Transverse colon (tissue), 4 donors: ENCODE results near the gene TM2D1. TPM values are rescaled to one million over a fixed set of nuclear protein-coding genes. Genes with fewer than 3 reads are reported as not detected.
"Not testable (repeated sequence)": the region's sequence is repeated elsewhere in the genome, so short reads cannot be mapped to it uniquely, and the experiment has no call there.

Source experiments
- DNase-seq: peaks from one replicate; pipeline ENCODE4 v3.0.0-alpha.2; 2019
- H3K27ac ChIP-seq, 4 donors: fragments of 200-600 bp; sonication (generic); 2 replicates each; pipeline ENCODE4 v1.5.1; 2016 to 2018; ENCODE audit warnings: inconsistent platforms in 4 of 4
- H3K27me3 ChIP-seq: fragments of 200-600 bp; sonication (generic); 2 replicates; pipeline ENCODE4 v1.5.1; 2017; ENCODE audit warnings: inconsistent platforms
- H3K36me3 ChIP-seq, 4 donors: fragments of 200-600 bp; sonication (generic); 2 replicates each; pipeline ENCODE4 v1.5.1; 2017 to 2019; ENCODE audit warnings: inconsistent platforms in 4 of 4
- H3K4me1 ChIP-seq, 4 donors: fragments of 200-600 bp; sonication (generic); 2 replicates each; pipeline ENCODE4 v1.5.1; 2017 to 2020; ENCODE audit warnings: inconsistent platforms in 4 of 4
- H3K4me3 ChIP-seq, 4 donors: fragments of 200-600 bp; sonication (generic); 1 replicate in 1 of 4; 2 replicates in 3 of 4; pipeline versions ENCODE4 v1.5.1 to v1.6.1; 2017 to 2019; ENCODE audit warnings: inconsistent platforms in 4 of 4
- H3K9me3 ChIP-seq, 2 donors: fragments of 200-600 bp; sonication (generic); 2 replicates each; pipeline ENCODE4 v1.5.1; 2017 to 2019; ENCODE audit warnings: inconsistent platforms in 2 of 2
- CTCF ChIP-seq, 5 experiments: fragments of 200-600 bp in 3 of 5; fragments of 450-650 bp in 2 of 5; sonication (generic) in 3 of 5; IDR thresholded peaks; 1 replicate in 2 of 5; 2 replicates in 3 of 5; pipeline ENCODE4 v1.5.1; 2016 to 2017; ENCODE audit warnings: antibody characterized with exemption in 5 of 5, inconsistent platforms in 3 of 5, mild to moderate bottlenecking in 2 of 5, moderate library complexity in 1 of 5
- EP300 ChIP-seq: sonication (generic); formaldehyde crosslinking; IDR thresholded peaks from one replicate; pipeline ENCODE4 v1.6.1; 2017; ENCODE audit warnings: antibody characterized with exemption, low read depth
- POLR2A ChIP-seq: fragments of 450-650 bp; IDR thresholded peaks from one replicate; pipeline ENCODE4 v1.6.1; 2016; ENCODE audit warnings: antibody characterized with exemption, mild to moderate bottlenecking, moderate library complexity
- POLR2AphosphoS5 ChIP-seq, 3 donors: sonication (generic); formaldehyde crosslinking; IDR thresholded peaks; one replicate each; pipeline ENCODE4 v1.6.1; 2016; ENCODE audit warnings: antibody characterized with exemption in 3 of 3
- WGBS, 2 donors: methylation state at CpG; one replicate each; pipeline ENCODE4 v1.1.5; 2018; ENCODE audit warnings: low coverage in 1 of 2; 5-methylcytosine and 5-hydroxymethylcytosine counted together
- in situ Hi-C, 4 donors: fragments of 200-750 bp; cut with MboI; loops; one replicate each; pipeline versions ENCODE4 v1.15.0 to v1.15.1; 2017; ENCODE audit warnings: low sequenced_read_pairs in 3 of 4, low pct_ligation_motif_present in 1 of 4, low pct_unique_long_range_greater_than_20kb in 1 of 4
- intact Hi-C: fragments of 100-400 bp; cut with DNase I; formaldehyde crosslinking; loops from one replicate; pipeline ENCODE4 v1.15.1; 2023; ENCODE audit warnings: low total_unique reads
- total RNA-seq, 4 donors: library from RNA; depleted of rRNA; stranded (reverse); fragments of >200 nt; gene quantifications; one replicate each; pipeline ENCODE4 v1.1.0, GENCODE V29; 2016

Gene TM2D1
- total RNA-seq, 4 donors from 2014 or later: 4.6 to 92.0 (median 62.6) TPM

GRCh38 chr1:61741711-61742619 is 17.0 kb upstream of the TM2D1 start, which contains the start of gene PATJ:
Gene PATJ (plus strand): TSS chr1:61742480. CDS start chr1:61762893, 20,413 bp downstream.
- in situ Hi-C loops: no loop called here

GRCh38 chr1:61740751-61741700 is 16.1 kb upstream of the TM2D1 start:
- in situ Hi-C loops: no loop called here
- WGBS, 2 donors: 83 to 88% methylated on average over 16 to 19 of the region's 19 CpGs
- TF ChIP-seq POLR2AphosphoS5 (IDR thresholded peaks at IDR 0.05) (no peak), EP300 (no peak), POLR2A (no peak), CTCF (IDR thresholded peaks at IDR 0.05) (no peak)
- intact Hi-C loops: no loop called here
- Histone ChIP-seq H3K9me3 (no peaks in the 10 kb centered on the region), H3K4me1 (peaks cover 0 to 21% (median 10%) of the 10 kb centered on the region in 4 donors), H3K4me3 (peak overlapping the region in 2 of 4 donors; percentile 94 to 97), H3K27me3 (no peaks in the 10 kb centered on the region), H3K27ac (peak overlapping the region; percentile 97 to 98 (median 98)), H3K36me3 (no peaks in the 10 kb centered on the region)
- peak; percentile 22 for DNase-seq

More at GRCh38 chr1:61741711-61742619, 17.0 kb upstream of the TM2D1 start, which contains the start of gene PATJ:
- 5% methylated on average over 11 to 25 of the region's 54 CpGs for WGBS, 2 donors
- Histone ChIP-seq H3K9me3 (no peaks in the 10 kb centered on the region), H3K27ac (peak within 1 kb of the TSS; percentile 97 to 98 (median 98)), H3K4me1 (peaks cover 0 to 25% (median 14%) of the 10 kb centered on the region in 4 donors), H3K27me3 (no peaks in the 10 kb centered on the region), H3K4me3 (peak within 1 kb of the TSS; percentile 94 to 98 (median 98)), H3K36me3 (no peaks in the 10 kb centered on the region)
- intact Hi-C loops: no loop called here
- DNase-seq: peak; percentile 88
- TF ChIP-seq POLR2AphosphoS5 (IDR thresholded peaks at IDR 0.05): peak in 2 of 3 donors; percentile 82 to 90
- TF ChIP-seq CTCF (IDR thresholded peaks at IDR 0.05): no peak
- peak; percentile 85 for TF ChIP-seq POLR2A
- TF ChIP-seq EP300: no peak

GRCh38 chr1:61732726-61733125 is 7.8 kb upstream of the TM2D1 start:
- no peak for TF ChIP-seq EP300
- TF ChIP-seq POLR2AphosphoS5 (IDR thresholded peaks at IDR 0.05): no peak
- no peak for TF ChIP-seq POLR2A
- TF ChIP-seq CTCF (IDR thresholded peaks at IDR 0.05): no peak
- peaks cover 0 to 7% (median 3%) of the 10 kb centered on the region in 4 donors for H3K4me1 ChIP-seq
- no peaks in the 10 kb centered on the region for H3K9me3 ChIP-seq
- H3K27me3 ChIP-seq: no peaks in the 10 kb centered on the region
- H3K4me3 ChIP-seq: no peak overlapping the region
- no peaks in the 10 kb centered on the region for H3K36me3 ChIP-seq
- H3K27ac ChIP-seq: no peak overlapping the region
- WGBS, 2 donors: 49 to 51% methylated on average over 3 of the region's 3 CpGs
- DNase-seq: no peak
- intact Hi-C loops (no loop called here), in situ Hi-C loops (no loop called here)

GRCh38 chr1:61730679-61731078 is 5.7 kb upstream of the TM2D1 start:
- H3K27ac ChIP-seq, H3K4me3 ChIP-seq, DNase-seq, H3K4me1 ChIP-seq, intact Hi-C loops, H3K9me3 ChIP-seq, in situ Hi-C loops, H3K36me3 ChIP-seq, H3K27me3 ChIP-seq: not testable (repeated sequence)
- WGBS, 2 donors: 0% methylated on average over 1 of the region's 1 CpG
